Tibial nerve (tissue), 4 donors: ENCODE results near the gene KIF5C. TPM values are rescaled to one million over a fixed set of nuclear protein-coding genes. Genes with fewer than 3 reads are reported as not detected.

ENCODE experiments used
- DNase-seq, 2 donors: peaks; one replicate each; pipeline ENCODE4 v3.0.0-alpha.2; 2019; ENCODE audit warnings: low spot score in 2 of 2
- H3K27ac ChIP-seq, 4 donors: fragments of 200-600 bp; sonication (generic) in 3 of 4; one replicate each; pipeline ENCODE4 v1.5.1; 2017 to 2019; ENCODE audit warnings: mild to moderate bottlenecking in 1 of 4
- H3K27me3 ChIP-seq, 2 donors: fragments of 200-600 bp; sonication (generic) in 1 of 2; one replicate each; pipeline versions ENCODE4 v1.5.1 to v1.6.0; 2017 to 2019
- H3K36me3 ChIP-seq, 3 donors: fragments of 200-600 bp; sonication (generic); one replicate each; pipeline ENCODE4 v1.5.1; 2018 to 2019
- H3K4me1 ChIP-seq, 4 donors: fragments of 200-600 bp; sonication (generic) in 3 of 4; one replicate each; pipeline ENCODE4 v1.5.1; 2017 to 2019
- H3K4me3 ChIP-seq, 4 donors: fragments of 200-600 bp; sonication (generic) in 3 of 4; one replicate each; pipeline ENCODE4 v1.5.1; 2017 to 2019; ENCODE audit warnings: mild to moderate bottlenecking in 1 of 4, moderate library complexity in 1 of 4
- H3K9me3 ChIP-seq, 4 donors: fragments of 200-600 bp; sonication (generic) in 3 of 4; one replicate each; pipeline ENCODE4 v1.5.1; 2017 to 2019
- EP300 ChIP-seq, 2 donors: sonication (generic); formaldehyde crosslinking; IDR thresholded peaks; one replicate each; pipeline ENCODE4 v1.6.1; 2017; ENCODE audit warnings: antibody characterized with exemption in 2 of 2, mild to moderate bottlenecking in 1 of 2
- POLR2A ChIP-seq, 2 donors: fragments of 450-650 bp; IDR thresholded peaks; one replicate each; pipeline ENCODE4 v1.6.1; 2017; ENCODE audit warnings: antibody characterized with exemption in 2 of 2, mild to moderate bottlenecking in 2 of 2, moderate library complexity in 2 of 2
- WGBS, 2 donors: methylation state at CpG; one replicate each; pipeline ENCODE4 v1.1.5; 2018; 5-methylcytosine and 5-hydroxymethylcytosine counted together
- total RNA-seq, 4 donors: library from RNA; depleted of rRNA; stranded (reverse); fragments of >200 nt; gene quantifications; one replicate each; pipeline ENCODE4 v1.1.0, GENCODE V29; 2016
- TF ChIP-seq, protein P1 (sequence below), 5 experiments: fragments of 200-600 bp in 3 of 5; fragments of 450-650 bp in 2 of 5; sonication (generic) in 3 of 5; IDR thresholded peaks; one replicate each; pipeline ENCODE4 v1.5.1; 2016 to 2019; ENCODE audit warnings: antibody characterized with exemption in 5 of 5, mild to moderate bottlenecking in 3 of 5, moderate library complexity in 2 of 5

The KIF5C gene
- total RNA-seq, 4 donors from 2014 or later = 10.8 to 47.9 (median 23.6) TPM

DNA sequence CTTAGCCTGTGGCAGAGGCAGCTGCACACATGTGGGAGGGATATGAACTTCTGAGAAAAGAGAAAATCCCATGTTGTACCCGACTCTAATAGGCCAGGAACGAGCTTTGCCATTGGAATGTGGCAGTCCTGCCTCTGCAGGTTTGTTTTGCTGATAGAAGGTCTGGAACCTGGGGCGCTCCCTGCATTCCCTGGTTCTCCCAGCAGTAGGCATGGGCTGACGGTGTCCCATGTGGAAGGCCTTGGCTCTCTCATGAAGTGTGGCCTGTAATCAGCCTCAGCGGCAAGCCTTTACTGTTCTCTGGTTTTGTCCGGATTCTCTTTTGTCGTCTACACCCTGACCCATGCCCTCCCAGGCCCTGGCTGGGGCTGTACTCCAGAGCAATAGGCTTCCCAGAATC is 72.3 kb downstream of the KIF5C start:
- Histone ChIP-seq H3K27ac (no peak overlapping the region), H3K36me3 (peaks cover 0 to 5% (median 0%) of the 10 kb centered on the region in 3 donors), H3K27me3 (no peaks in the 10 kb centered on the region), H3K9me3 (peaks cover 0 to 5% (median 0%) of the 10 kb centered on the region in 4 donors), H3K4me1 (peaks cover 0 to 3% (median 0%) of the 10 kb centered on the region in 4 donors), H3K4me3 (no peak overlapping the region)
- no peak for DNase-seq
- 92 to 93% methylated on average over 7 of the region's 7 CpGs for WGBS, 2 donors
- TF ChIP-seq EP300 (IDR thresholded peaks at IDR 0.05) (no peak), POLR2A (IDR thresholded peaks at IDR 0.05) (no peak)
- TF ChIP-seq, protein P1, sequence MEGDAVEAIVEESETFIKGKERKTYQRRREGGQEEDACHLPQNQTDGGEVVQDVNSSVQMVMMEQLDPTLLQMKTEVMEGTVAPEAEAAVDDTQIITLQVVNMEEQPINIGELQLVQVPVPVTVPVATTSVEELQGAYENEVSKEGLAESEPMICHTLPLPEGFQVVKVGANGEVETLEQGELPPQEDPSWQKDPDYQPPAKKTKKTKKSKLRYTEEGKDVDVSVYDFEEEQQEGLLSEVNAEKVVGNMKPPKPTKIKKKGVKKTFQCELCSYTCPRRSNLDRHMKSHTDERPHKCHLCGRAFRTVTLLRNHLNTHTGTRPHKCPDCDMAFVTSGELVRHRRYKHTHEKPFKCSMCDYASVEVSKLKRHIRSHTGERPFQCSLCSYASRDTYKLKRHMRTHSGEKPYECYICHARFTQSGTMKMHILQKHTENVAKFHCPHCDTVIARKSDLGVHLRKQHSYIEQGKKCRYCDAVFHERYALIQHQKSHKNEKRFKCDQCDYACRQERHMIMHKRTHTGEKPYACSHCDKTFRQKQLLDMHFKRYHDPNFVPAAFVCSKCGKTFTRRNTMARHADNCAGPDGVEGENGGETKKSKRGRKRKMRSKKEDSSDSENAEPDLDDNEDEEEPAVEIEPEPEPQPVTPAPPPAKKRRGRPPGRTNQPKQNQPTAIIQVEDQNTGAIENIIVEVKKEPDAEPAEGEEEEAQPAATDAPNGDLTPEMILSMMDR (IDR thresholded peaks at IDR 0.05) = no peak

DNA sequence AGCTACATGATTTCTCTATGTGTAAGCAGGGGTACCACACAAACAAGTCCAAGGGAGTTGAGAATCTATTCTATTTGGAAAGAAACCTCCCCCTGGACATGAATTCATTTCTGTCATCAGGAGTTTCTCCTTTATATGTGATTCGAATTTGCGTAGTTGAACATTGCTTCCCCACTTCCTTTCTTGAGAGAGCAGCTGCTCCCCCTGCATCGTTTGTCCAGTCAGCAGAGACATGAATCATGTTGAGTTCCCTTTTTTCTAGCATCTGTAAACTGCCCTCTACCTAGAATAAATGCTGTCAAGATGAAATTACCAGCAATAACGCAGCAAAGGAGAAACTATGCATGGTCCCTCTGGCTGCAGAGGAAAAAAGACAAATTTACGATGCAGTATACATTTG is 73.8 kb downstream of the KIF5C start:
- H3K27ac ChIP-seq = no peak overlapping the region
- DNase-seq = no peak
- WGBS, 2 donors = 54 to 57% methylated on average over 5 of the region's 5 CpGs
- H3K4me3 ChIP-seq = no peak overlapping the region
- peaks cover 0 to 3% (median 0%) of the 10 kb centered on the region in 4 donors for H3K4me1 ChIP-seq
- TF ChIP-seq EP300 (IDR thresholded peaks at IDR 0.05) (peak in 1 of 2 donors; percentile 13), POLR2A (IDR thresholded peaks at IDR 0.05) (no peak)
- no peaks in the 10 kb centered on the region for H3K27me3 ChIP-seq
- H3K9me3 ChIP-seq = peaks cover 0 to 5% (median 0%) of the 10 kb centered on the region in 4 donors
- peaks cover 0 to 5% (median 0%) of the 10 kb centered on the region in 3 donors for H3K36me3 ChIP-seq

DNA sequence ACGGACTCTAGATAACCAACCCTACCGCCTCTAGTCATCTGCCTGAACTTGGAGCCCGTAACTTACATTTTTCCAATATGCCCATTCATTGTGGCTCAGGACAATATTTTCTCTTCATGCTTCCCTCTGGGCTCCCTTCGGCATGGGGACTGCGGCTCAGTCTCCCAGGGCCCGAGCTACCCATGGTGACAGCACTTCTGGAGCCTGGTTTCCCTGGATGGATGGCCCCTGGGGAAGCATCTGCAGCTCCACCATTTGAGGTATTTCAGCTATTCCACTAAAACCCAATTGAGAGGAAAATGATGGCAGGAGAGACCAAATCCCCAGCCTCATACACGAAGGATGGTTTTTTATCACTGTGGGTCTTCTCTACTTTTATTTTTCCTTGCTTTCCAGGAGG is 74.3 kb downstream of the KIF5C start:
- Histone ChIP-seq H3K4me3 (no peak overlapping the region), H3K9me3 (peaks cover 0 to 5% (median 0%) of the 10 kb centered on the region in 4 donors), H3K4me1 (peaks cover 0 to 3% (median 0%) of the 10 kb centered on the region in 4 donors), H3K27ac (no peak overlapping the region), H3K27me3 (no peaks in the 10 kb centered on the region), H3K36me3 (peaks cover 0 to 5% (median 0%) of the 10 kb centered on the region in 3 donors)
- no peak for DNase-seq
- TF ChIP-seq POLR2A (IDR thresholded peaks at IDR 0.05) (no peak), EP300 (IDR thresholded peaks at IDR 0.05) (no peak)
- TF ChIP-seq, protein P1 (IDR thresholded peaks at IDR 0.05) = no peak
- WGBS, 2 donors = 71 to 78% methylated on average over 7 of the region's 7 CpGs

DNA sequence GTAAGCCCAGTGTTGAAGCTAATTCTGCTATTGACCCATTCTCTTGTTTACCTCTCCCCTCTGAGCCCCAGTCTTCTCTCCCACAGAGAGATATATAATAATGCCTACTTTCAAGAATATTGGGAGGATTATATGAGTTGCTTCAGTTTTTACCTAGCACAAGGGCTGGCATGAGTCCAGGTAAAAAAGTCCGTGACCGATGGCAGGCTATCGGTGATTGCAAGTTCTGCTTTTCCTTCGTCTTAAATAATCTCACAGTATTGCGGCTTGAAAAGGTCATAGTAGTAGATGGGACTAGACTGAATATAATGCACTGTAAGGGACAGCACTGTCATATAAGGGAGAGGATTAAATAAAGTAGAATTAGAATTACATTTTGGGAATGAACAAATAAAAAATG is 77.6 kb downstream of the KIF5C start:
- Histone ChIP-seq H3K4me1 (peaks cover 0 to 3% (median 0%) of the 10 kb centered on the region in 4 donors), H3K27ac (no peak overlapping the region), H3K36me3 (no peaks in the 10 kb centered on the region), H3K9me3 (no peaks in the 10 kb centered on the region), H3K4me3 (no peak overlapping the region), H3K27me3 (no peaks in the 10 kb centered on the region)
- WGBS, 2 donors = 83 to 84% methylated on average over 5 of the region's 5 CpGs
- TF ChIP-seq POLR2A (IDR thresholded peaks at IDR 0.05) = no peak
- no peak for TF ChIP-seq EP300 (IDR thresholded peaks at IDR 0.05)
- TF ChIP-seq, protein P1 (IDR thresholded peaks at IDR 0.05) = no peak
- DNase-seq = no peak

DNA sequence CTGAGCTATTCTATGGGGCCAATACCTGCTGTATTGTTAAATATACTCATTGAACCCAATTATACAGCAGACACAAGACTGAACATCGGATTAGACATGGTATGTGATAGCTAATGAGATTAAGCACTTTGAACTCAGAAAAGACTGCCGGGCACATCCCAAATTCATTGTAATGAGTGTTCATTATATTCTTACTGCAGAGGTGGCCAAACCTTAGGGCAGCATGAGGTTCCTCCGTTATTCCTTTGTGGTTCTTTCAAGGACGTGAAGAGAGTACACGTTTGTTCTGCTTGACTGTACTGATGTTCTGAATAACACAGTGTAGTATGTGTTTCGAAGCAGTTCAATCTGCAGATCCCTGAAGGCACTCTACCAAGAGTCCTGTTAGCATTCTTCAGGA is 78.4 kb downstream of the KIF5C start:
- Histone ChIP-seq H3K9me3 (no peaks in the 10 kb centered on the region), H3K4me3 (no peak overlapping the region), H3K27ac (no peak overlapping the region), H3K36me3 (no peaks in the 10 kb centered on the region), H3K27me3 (no peaks in the 10 kb centered on the region), H3K4me1 (peaks cover 0 to 3% (median 0%) of the 10 kb centered on the region in 4 donors)
- DNase-seq = no peak
- TF ChIP-seq, protein P1 (IDR thresholded peaks at IDR 0.05) = no peak
- TF ChIP-seq POLR2A (IDR thresholded peaks at IDR 0.05) = no peak
- no peak for TF ChIP-seq EP300 (IDR thresholded peaks at IDR 0.05)
- WGBS, 2 donors = 69 to 73% methylated on average over 6 of the region's 6 CpGs

DNA sequence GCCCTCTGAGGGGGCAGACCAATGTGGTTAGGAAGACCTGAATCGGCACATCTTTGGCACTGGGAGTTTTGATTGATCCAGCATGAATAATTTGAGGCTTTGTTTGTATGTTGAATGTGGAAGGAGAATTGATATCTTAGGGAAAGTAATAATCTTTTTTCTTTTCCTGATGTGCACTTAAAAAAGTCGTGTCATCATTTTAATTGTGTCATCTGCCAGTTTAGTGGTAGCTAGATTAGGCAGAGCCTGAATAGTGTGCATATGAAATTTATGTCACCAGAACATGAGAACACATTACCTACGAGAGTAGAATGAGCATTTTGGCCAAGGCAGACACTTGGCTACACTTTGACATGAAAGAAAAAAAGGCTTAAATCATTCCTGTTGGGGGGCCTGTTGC is 79.5 kb downstream of the KIF5C start:
- Histone ChIP-seq H3K4me3 (no peak overlapping the region), H3K9me3 (no peaks in the 10 kb centered on the region), H3K36me3 (no peaks in the 10 kb centered on the region), H3K4me1 (no peaks in the 10 kb centered on the region), H3K27ac (no peak overlapping the region), H3K27me3 (no peaks in the 10 kb centered on the region)
- DNase-seq = no peak
- 68 to 78% methylated on average over 3 of the region's 3 CpGs for WGBS, 2 donors
- TF ChIP-seq, protein P1 (IDR thresholded peaks at IDR 0.05) = no peak
- TF ChIP-seq POLR2A (IDR thresholded peaks at IDR 0.05) (no peak), EP300 (IDR thresholded peaks at IDR 0.05) (no peak)
